Measurements from ENCODE around the gene EID1. TPM values are rescaled to one million over a fixed set of nuclear protein-coding genes. Genes with fewer than 3 reads are reported as not detected.
"Not testable (repeated sequence)": the region's sequence is repeated elsewhere in the genome, so short reads cannot be mapped to it uniquely, and the experiment has no call there.

EID1 gene
- total RNA-seq, 4 donors from 2014 or later, result 196 to 427 (median 285) TPM

- TF ChIP-seq POLR2A (IDR thresholded peaks at IDR 0.05), result no peak
- no peak for TF ChIP-seq CTCF (IDR thresholded peaks at IDR 0.05)
- Histone ChIP-seq H3K27me3 (no peaks in the 10 kb centered on the region), H3K27ac (no peak overlapping the region), H3K4me1 (peaks cover 0 to 9% of the 10 kb centered on the region in 2 donors), H3K9me3 (no peaks in the 10 kb centered on the region), H3K36me3 (no peaks in the 10 kb centered on the region), H3K4me3 (no peak overlapping the region)
- intact Hi-C loops (cut with DNase I; ENCODE audit: low total_unique reads), result no loop called here
- no peak for DNase-seq
Measured at GRCh38 chr15:48851956-48852355, 26.0 kb upstream of the EID1 start.

GRCh38 chr15:48854434-48854833 lies 23.5 kb upstream of the EID1 start:
- H3K36me3 ChIP-seq; H3K27me3 ChIP-seq; H3K4me3 ChIP-seq; H3K27ac ChIP-seq; H3K9me3 ChIP-seq; intact Hi-C loops (cut with DNase I; ENCODE audit: low total_unique reads); H3K4me1 ChIP-seq; DNase-seq: not testable (repeated sequence)

- intact Hi-C loops (cut with DNase I; ENCODE audit: low total_unique reads), result no loop called here
- DNase-seq, result peak; percentile 24 to 31
- H3K27me3 ChIP-seq, result no peaks in the 10 kb centered on the region
- TF ChIP-seq CTCF (IDR thresholded peaks at IDR 0.05) (peak; percentile 19 to 44 (median 42)), POLR2A (IDR thresholded peaks at IDR 0.05) (no peak)
- H3K27ac ChIP-seq, result peak overlapping the region; percentile 57 to 64
- H3K4me1 ChIP-seq, result peaks cover 0 to 9% of the 10 kb centered on the region in 2 donors
- H3K4me3 ChIP-seq, result no peak overlapping the region
- H3K9me3 ChIP-seq, result no peaks in the 10 kb centered on the region
- no peaks in the 10 kb centered on the region for H3K36me3 ChIP-seq
Measured at GRCh38 chr15:48855501-48856440, 22.2 kb upstream of the EID1 start.

GRCh38 chr15:48856942-48857341 lies 21.0 kb upstream of the EID1 start:
- Histone ChIP-seq H3K36me3 (no peaks in the 10 kb centered on the region), H3K4me1 (peaks cover 0 to 9% of the 10 kb centered on the region in 2 donors), H3K27ac (peak overlapping the region in 1 of 2 donors; percentile 10), H3K4me3 (no peak overlapping the region), H3K27me3 (no peaks in the 10 kb centered on the region), H3K9me3 (no peaks in the 10 kb centered on the region)
- no peak for DNase-seq
- intact Hi-C loops (cut with DNase I; ENCODE audit: low total_unique reads), result no loop called here
- TF ChIP-seq POLR2A (IDR thresholded peaks at IDR 0.05), result no peak
- no peak for TF ChIP-seq CTCF (IDR thresholded peaks at IDR 0.05)

- TF ChIP-seq CTCF (IDR thresholded peaks at IDR 0.05), result no peak
- no peak for TF ChIP-seq POLR2A (IDR thresholded peaks at IDR 0.05)
- Histone ChIP-seq H3K27me3 (no peaks in the 10 kb centered on the region), H3K27ac (no peak overlapping the region), H3K4me3 (no peak overlapping the region), H3K9me3 (no peaks in the 10 kb centered on the region), H3K4me1 (peaks cover 0 to 9% of the 10 kb centered on the region in 2 donors), H3K36me3 (no peaks in the 10 kb centered on the region)
- intact Hi-C loops (cut with DNase I; ENCODE audit: low total_unique reads), result no loop called here
- DNase-seq, result no peak
Measured at GRCh38 chr15:48858401-48858800, 19.5 kb upstream of the EID1 start.
